Mesothelial cell of epicardium (in vitro differentiated cells): Measurements from ENCODE around the gene TYRO3. TPM values are rescaled to one million over a fixed set of nuclear protein-coding genes. Genes with fewer than 3 reads are reported as not detected.
A peak's percentile ranks its signal among the peaks of the same experiment; 100 is the strongest.

Experiments
- DNase-seq, 2 experiments: peaks; one replicate each; pipeline ENCODE4 v3.0.0; 2021; ENCODE audit warnings: low spot score in 2 of 2; ENCODE audit not compliant: unreplicated experiment in 2 of 2
- H3K27ac Mint-ChIP-seq: 2 replicates; pipeline ENCODE4 v1.8.0; 2021; ENCODE audit warnings: mixed read lengths
- H3K27me3 Mint-ChIP-seq: 2 replicates; pipeline ENCODE4 v1.8.0; 2021; ENCODE audit warnings: low read depth, mixed read lengths
- H3K36me3 Mint-ChIP-seq: 2 replicates; pipeline ENCODE4 v1.8.0; 2021; ENCODE audit warnings: mixed read lengths
- H3K4me1 Mint-ChIP-seq: 2 replicates; pipeline ENCODE4 v1.8.0; 2021; ENCODE audit warnings: mixed read lengths
- H3K4me3 Mint-ChIP-seq: 2 replicates; pipeline ENCODE4 v1.8.0; 2021; ENCODE audit warnings: mild to moderate bottlenecking, moderate library complexity, mixed read lengths
- H3K9me3 Mint-ChIP-seq: 2 replicates; pipeline ENCODE4 v1.8.0; 2021; ENCODE audit warnings: mixed read lengths
- CTCF ChIP-seq: fragments of 200-600 bp; sonication (generic); IDR thresholded peaks from one replicate; pipeline ENCODE4 v1.5.0; 2021; ENCODE audit warnings: antibody characterized with exemption; ENCODE audit not compliant: unreplicated experiment
- total RNA-seq: library from RNA; stranded (reverse); gene quantifications from 3 replicates; pipeline ENCODE4 v1.2.1, GENCODE V29; 2021

TYRO3 gene
- total RNA-seq, 1 donor from 2014 or later = 94.4 TPM

DNA sequence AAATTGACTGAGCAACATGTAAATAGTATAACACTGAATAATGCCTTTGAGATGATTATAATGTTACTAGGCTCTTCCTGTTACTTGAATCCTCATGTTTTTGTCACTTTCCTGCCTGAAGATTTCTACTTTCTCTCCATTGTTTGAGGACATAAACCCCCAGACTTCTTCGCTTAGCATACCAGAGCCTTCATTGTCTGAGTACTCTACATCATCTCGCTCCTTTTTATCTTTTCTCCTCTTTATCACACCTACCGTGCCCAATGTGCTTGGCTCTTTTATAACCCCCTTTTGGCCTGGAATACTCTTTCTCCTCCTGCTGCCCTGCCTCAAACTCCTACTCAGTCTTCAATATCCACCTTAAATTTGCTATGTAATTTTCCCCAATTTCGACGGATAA lies 70.9 kb downstream of the TYRO3 start:
- Mint-ChIP-seq H3K9me3 (no peaks in the 10 kb centered on the region), H3K4me3 (no peak overlapping the region), H3K27ac (no peak overlapping the region), H3K27me3 (no peaks in the 10 kb centered on the region), H3K4me1 (peaks cover 33% of the 10 kb centered on the region), H3K36me3 (peaks cover 1% of the 10 kb centered on the region)
- TF ChIP-seq CTCF = no peak
- no peak for DNase-seq

DNA sequence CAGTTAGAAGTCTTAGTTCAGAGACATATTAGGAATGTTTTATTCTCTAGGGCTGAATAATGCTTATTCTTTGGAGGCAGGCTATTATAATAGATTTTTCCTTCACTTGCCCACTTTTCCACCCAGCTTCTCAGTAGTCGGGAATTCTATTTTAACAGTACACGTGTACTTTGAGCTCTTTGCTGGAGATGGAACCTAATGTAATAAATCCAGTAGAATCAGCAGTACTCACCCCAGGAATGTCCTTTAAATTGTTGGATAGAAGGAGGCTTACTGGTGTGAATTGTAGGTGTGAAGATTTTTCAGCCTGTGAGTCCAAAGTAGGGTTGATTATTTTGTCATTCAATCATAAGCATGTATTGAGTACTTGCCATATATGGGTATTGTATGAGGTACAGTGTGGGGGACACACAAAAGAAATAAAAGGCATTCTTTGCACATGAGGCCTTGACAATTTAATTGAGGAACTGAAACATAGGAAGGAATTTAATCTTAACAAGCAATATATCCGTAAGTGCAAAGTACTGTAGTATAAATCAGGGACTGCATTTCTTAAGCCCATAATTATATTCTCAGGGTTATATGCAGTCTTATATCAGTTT lies 71.7 kb downstream of the TYRO3 start:
- Mint-ChIP-seq H3K4me1 (peaks cover 33% of the 10 kb centered on the region), H3K9me3 (no peaks in the 10 kb centered on the region), H3K27me3 (no peaks in the 10 kb centered on the region), H3K27ac (peak overlapping the region; percentile 52), H3K36me3 (peaks cover 1% of the 10 kb centered on the region), H3K4me3 (no peak overlapping the region)
- TF ChIP-seq CTCF = no peak
- DNase-seq = no peak

- Mint-ChIP-seq H3K27me3 (no peaks in the 10 kb centered on the region), H3K4me1 (peaks cover 33% of the 10 kb centered on the region), H3K9me3 (no peaks in the 10 kb centered on the region), H3K36me3 (peaks cover 1% of the 10 kb centered on the region), H3K27ac (peak overlapping the region; percentile 59), H3K4me3 (no peak overlapping the region)
- TF ChIP-seq CTCF = no peak
- no peak for DNase-seq
Observed at GRCh38 chr15:41631880-41632470, 73.0 kb downstream of the TYRO3 start.

Other genes starting within 250 kb of the TYRO3 start
- 5.3 to 5.9 TPM (median 5.6 TPM) in 3 replicates for gene OIP5, start 226.6 kb upstream of the TYRO3 start, total RNA-seq
- 45.4 to 52.5 TPM (median 46.1 TPM) in 3 replicates for gene NUSAP1, start 226.3 kb upstream of the TYRO3 start, total RNA-seq
- gene NDUFAF1, start 156.7 kb upstream of the TYRO3 start, total RNA-seq = 13.3 to 14.1 TPM (median 13.4 TPM) in 3 replicates
- gene RTF1, start 142.1 kb upstream of the TYRO3 start, total RNA-seq = 58.1 to 66.9 TPM (median 63.5 TPM) in 3 replicates
- gene ITPKA, start 65.3 kb upstream of the TYRO3 start, total RNA-seq = 0.55 to 0.80 TPM (median 0.79 TPM) in 3 replicates
- gene LTK, start 45.4 kb upstream of the TYRO3 start, total RNA-seq = 0.91 to 1.2 TPM (median 1.0 TPM) in 3 replicates
- gene RPAP1, start 15.0 kb upstream of the TYRO3 start, total RNA-seq = 54.0 to 65.5 TPM (median 54.8 TPM) in 3 replicates
- gene MGA, start 101.2 kb downstream of the TYRO3 start, total RNA-seq = 68.9 to 74.6 TPM (median 71.4 TPM) in 3 replicates
- 38.9 to 42.6 TPM (median 40.8 TPM) in 3 replicates for gene MAPKBP1, start 215.3 kb downstream of the TYRO3 start, total RNA-seq